SHP77 (cell line): ENCODE measurements around the gene UST.
"Not testable (repeated sequence)": the region's sequence is repeated elsewhere in the genome, so short reads cannot be mapped to it uniquely, and the experiment has no call there.

Experiments
- DNase-seq, 2 experiments: peaks; one replicate each; lab custom pipeline; 2025; lab: John Stamatoyannopoulos, UW

The UST gene

DNA sequence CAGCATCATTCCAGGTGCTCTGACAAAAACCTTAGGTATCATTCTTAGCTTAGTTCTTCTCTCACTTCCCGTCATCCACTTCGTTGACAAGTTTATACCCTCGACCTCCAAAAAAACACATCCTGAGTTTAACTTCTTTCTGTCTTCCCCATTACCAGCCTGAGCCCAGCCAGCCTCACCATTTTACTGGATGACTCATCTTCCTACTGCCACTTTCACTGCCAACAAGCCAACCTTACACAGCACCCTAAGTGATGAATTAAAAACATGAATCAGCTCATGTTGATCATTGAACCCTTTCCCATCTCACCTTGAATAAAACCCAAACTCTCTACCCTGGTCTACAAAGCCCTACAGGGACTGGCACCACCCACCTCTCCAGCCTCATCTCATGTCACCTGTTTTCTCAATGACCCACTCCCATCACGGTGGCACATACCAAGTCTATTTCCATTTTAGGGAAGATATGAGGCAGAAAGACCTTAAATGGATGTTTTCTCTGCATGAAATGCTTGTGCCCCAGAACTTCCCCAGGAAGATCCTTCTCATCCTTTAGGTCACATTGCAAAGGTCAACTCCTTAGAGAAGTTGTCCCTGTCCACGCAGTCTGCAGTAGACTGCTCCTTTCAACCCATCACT lies 9.9 kb upstream of the UST start:
- DNase-seq = no peak

- DNase-seq = no peak
These were observed 9.0 kb upstream of the UST start for GRCh38 chr6:148737806-148738205.

GRCh38 chr6:148738946-148739821 lies 7.6 kb upstream of the UST start:
- DNase-seq = no peak

- no peak for DNase-seq
These were observed 7.1 kb upstream of the UST start for GRCh38 chr6:148739822-148740128.

DNA sequence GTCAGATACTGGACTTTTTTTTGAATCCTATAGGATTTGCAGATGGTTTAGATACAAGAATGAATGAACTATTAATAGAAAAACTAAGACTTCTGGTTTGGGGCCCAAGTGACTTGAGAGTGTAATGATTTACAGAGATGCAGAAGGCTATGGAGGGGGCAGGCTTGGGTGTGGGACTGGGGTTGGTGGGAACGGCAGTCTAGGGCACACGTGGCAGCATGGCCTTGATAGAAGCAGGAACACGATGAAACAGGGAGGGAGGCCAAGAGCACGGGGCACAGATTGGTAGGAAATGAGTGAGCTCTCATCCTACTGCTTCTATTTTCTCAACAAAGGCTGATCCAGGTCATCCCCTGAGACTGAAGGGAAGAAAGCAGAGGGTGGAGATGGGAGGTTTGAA lies 3.4 kb upstream of the UST start:
- DNase-seq = no peak

- no peak for DNase-seq
These were observed 904 bp upstream of the UST start for GRCh38 chr6:148745926-148746325.

DNA sequence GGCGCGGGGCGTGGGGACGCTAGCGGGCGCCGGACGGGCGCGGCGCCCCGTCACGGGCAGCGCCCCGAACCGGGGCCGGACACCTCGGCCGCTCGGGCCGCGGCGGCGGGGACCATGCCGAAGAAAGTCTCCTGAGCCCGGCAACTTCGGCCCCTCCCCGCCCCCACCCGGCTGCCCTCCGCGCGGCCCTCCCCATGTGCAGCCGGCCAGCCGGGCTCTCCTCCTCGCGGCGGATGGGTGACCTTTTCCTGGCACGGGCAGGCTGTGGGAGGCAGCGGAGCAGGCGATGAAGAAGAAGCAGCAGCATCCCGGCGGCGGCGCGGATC lies 278 bp downstream of the UST start:
- no peak for DNase-seq

- DNase-seq = no peak
These were observed 788 bp downstream of the UST start for GRCh38 chr6:148747471-148748165.

GRCh38 chr6:148749674-148750073 lies 2.8 kb downstream of the UST start:
- DNase-seq = no peak

DNA sequence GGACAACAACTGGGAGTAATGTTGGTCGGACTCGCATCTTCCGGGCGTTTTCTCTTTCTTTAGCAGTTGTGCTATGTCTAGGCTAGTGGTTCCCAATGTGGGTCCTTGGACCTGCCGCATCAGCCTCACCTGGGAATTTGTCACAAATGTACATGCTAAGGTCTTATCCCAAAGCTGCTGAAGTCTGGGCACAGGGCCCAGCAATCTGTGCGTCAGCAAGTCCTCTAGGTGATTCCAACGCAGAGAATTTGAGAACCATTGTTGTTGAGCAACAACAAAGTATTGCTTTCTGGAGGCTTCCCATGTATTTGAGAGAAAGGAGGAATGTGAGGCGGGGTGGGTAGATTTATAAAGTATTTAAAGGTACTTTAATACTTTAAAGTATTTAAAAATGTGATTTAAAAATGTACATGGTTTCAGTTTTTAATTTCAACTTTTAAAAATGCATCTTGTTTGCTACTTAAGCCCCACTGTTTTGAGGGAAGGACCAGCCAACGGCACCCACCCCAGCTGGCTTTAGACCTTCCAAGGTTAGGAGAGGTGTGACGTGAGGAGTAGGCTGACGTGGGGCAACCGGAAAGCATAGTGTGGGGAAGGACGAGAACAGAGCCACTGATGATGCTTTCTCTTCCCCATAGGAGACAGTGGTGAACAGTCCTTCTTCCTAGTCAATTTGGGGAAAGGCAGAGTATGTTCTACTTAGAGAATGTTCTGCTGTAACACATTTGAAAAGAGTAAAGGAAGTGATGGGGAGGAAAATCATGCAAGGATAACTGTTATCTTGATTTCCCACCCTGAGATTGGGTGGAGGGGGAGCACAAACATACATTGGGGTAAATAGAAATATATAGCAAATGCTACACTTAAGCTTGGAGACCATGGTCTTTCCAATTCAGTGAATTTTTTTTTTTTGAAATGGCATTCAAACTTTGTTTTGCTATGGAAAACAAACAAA lies 4.3 kb downstream of the UST start:
- no peak for DNase-seq

- DNase-seq = no peak
These were observed 5.0 kb downstream of the UST start for GRCh38 chr6:148751793-148752170.

- DNase-seq = not testable (repeated sequence)
These were observed 8.5 kb downstream of the UST start for GRCh38 chr6:148755379-148755778.

- no peak for DNase-seq
These were observed 11.2 kb downstream of the UST start for GRCh38 chr6:148757944-148758480.

DNA sequence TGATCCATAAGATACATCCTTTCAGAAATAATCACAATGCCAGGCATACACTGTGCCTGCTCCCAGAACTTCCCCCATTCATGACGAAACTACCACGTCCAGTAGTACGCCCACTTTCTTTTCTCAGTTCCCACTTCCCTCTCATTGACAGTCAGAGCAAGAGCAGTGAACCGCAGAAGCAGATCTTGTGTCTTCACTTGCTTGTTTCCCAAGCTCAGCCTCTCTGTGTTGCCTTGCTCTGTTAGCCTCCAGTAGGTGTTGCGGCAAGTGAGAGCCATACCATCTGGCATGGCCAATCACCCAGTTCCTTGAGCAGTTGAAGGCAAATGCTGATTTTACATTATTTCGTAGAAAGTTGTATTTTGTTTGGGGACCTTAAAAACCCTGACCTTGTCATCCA lies 11.7 kb downstream of the UST start:
- DNase-seq = no peak

GRCh38 chr6:148760258-148760534 lies 13.4 kb downstream of the UST start:
- DNase-seq = no peak

DNA sequence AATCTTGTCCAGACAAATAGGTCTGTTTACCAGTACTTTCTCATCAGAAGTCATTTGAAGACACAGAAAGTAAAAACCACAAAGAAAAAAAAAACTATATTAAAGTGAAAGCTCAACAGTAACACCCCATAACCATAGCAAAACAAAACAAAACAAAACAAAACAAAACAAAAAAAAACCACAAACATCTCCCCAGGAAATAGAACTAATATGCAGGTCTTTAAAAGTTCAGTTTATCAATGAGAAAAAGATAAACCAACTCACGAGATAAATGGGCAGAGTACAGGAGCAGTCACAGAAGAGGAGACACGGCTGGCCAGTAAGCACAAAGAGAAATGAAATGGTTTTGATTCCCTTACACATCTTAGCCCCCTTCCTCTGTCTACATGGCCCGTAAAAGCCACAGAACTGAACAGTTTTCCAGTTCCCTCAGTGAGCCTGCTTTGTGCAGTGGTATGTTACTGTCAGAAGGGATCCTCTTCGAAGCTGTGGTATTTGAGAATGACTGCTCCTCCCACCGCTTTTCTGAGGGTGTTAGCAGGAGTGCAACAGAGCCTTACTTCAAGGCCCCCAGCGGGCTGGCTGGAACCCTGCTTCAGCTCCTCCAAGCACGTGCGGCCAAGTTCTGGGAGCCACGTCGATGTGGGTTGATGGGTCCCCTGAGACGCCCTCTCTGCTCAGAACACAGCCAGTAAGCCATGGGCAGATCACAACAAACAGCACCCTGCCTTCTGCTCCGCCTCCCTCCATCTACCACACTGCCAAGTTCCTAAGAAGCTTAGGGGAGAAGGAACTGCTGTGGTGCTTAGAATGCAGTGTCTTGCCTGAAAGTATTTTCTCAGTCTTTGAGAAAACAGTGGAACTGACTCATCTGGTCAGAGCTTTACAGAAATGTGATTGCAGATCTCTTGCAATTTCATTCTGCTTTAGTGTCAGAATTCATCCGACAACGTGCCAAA lies 14.0 kb downstream of the UST start:
- no peak for DNase-seq

- no peak for DNase-seq
These were observed 14.7 kb downstream of the UST start for GRCh38 chr6:148761527-148762011.

GRCh38 chr6:148762231-148762630 lies 15.4 kb downstream of the UST start:
- DNase-seq = no peak

GRCh38 chr6:148764259-148765020 lies 17.6 kb downstream of the UST start:
- not testable (repeated sequence) for DNase-seq
